HG02852 (cell line): ENCODE data around the gene BPTF.
"Not testable (repeated sequence)": the region's sequence is repeated elsewhere in the genome, so short reads cannot be mapped to it uniquely, and the experiment has no call there.

Experiments used
- ATAC-seq: cut with Tn5 transposase; IDR thresholded peaks from one replicate; pipeline ENCODE4 v1.9.1; 2021; ENCODE audit warnings: mild to moderate bottlenecking, moderate library complexity; ENCODE audit not compliant: unreplicated experiment

BPTF gene

GRCh38 chr17:67879662-67880061 is 54.4 kb downstream of the BPTF start:
- no peak for ATAC-seq

- no peak for ATAC-seq
These were observed 55.8 kb downstream of the BPTF start for GRCh38 chr17:67881083-67881482.

- no peak for ATAC-seq
These were observed 59.4 kb downstream of the BPTF start for GRCh38 chr17:67884741-67885140.

GRCh38 chr17:67891481-67892119 is 66.3 kb downstream of the BPTF start:
- ATAC-seq, result no peak

- ATAC-seq, result no peak
These were observed 77.4 kb downstream of the BPTF start for GRCh38 chr17:67902511-67903231.

- not testable (repeated sequence) for ATAC-seq
These were observed 80.0 kb downstream of the BPTF start for GRCh38 chr17:67905298-67905697.

- ATAC-seq, result not testable (repeated sequence)
These were observed 85.0 kb downstream of the BPTF start for GRCh38 chr17:67910117-67910803.

- no peak for ATAC-seq
These were observed 85.9 kb downstream of the BPTF start for GRCh38 chr17:67911059-67911782.

GRCh38 chr17:67912088-67912487 is 86.8 kb downstream of the BPTF start:
- ATAC-seq, result no peak

GRCh38 chr17:67912656-67913055 is 87.4 kb downstream of the BPTF start:
- ATAC-seq, result no peak

GRCh38 chr17:67920212-67920611 is 94.9 kb downstream of the BPTF start:
- no peak for ATAC-seq

- no peak for ATAC-seq
These were observed 97.2 kb downstream of the BPTF start for GRCh38 chr17:67922503-67922902.

- ATAC-seq, result not testable (repeated sequence)
These were observed 103.5 kb downstream of the BPTF start for GRCh38 chr17:67928842-67929241.

- ATAC-seq, result no peak
These were observed 105.9 kb downstream of the BPTF start for GRCh38 chr17:67931227-67931626.

GRCh38 chr17:67942810-67943209 is 117.5 kb downstream of the BPTF start:
- ATAC-seq, result no peak

- ATAC-seq, result no peak
These were observed 118.7 kb downstream of the BPTF start for GRCh38 chr17:67944035-67944434.

- no peak for ATAC-seq
These were observed 121.2 kb downstream of the BPTF start for GRCh38 chr17:67946513-67946912.

- no peak for ATAC-seq
These were observed 122.1 kb downstream of the BPTF start for GRCh38 chr17:67947325-67947813.

- ATAC-seq, result no peak
These were observed 125.6 kb downstream of the BPTF start for GRCh38 chr17:67950945-67951344.

- no peak for ATAC-seq
These were observed 134.2 kb downstream of the BPTF start for GRCh38 chr17:67959510-67959909.

GRCh38 chr17:67960276-67960675 is 135.0 kb downstream of the BPTF start:
- not testable (repeated sequence) for ATAC-seq
